Inflammatory macrophage treated with lipopolysaccharide for 4 hours (primary cell): ENCODE data around the gene PAQR4.
A peak's percentile ranks its signal among the peaks of the same experiment; 100 is the strongest.
"Not testable (repeated sequence)": the region's sequence is repeated elsewhere in the genome, so short reads cannot be mapped to it uniquely, and the experiment has no call there.

ENCODE experiments used
- DNase-seq: peaks from one replicate; pipeline ENCODE4 v3.0.0-alpha.2; 2020

Gene PAQR4

DNA sequence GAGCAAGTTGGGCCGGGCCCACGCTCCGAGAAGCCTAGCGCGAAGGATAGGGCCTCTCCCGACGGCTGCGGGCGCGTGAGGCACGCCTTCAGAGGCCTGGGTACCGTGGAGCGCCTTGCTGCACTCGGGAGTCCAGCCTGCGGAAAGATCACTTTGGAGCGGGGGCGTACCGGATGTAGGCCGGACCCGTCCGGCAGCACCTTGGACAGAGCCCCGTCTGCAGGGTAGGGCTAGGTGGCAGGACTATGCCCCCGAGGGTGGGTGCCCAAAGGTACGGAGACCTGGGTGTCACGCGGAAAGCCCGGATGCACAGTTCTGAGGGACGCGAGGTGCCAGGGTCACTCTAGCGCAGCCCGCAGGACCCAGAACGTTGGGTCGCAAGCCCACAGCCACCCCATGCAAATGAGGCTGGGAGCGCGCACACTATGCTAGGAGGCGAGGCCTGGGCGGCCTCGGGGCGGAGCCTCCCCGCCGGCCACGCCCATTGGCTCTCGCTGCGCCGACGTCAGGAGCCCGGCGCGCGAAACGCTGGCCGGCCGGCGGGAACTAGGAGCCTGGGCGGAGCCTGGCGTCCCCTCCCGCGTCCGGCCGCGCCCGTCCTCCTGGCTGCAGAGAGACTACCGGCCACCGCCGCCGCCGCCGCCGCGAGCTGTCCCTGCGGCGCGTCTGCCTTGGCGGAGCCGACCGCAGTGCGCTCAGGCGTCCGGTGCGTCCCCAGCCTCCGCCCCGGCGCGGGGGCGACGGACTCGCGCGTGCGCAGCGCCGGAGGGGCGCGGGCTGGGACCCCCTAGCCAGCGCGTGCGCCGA, at the start of gene PAQR4:
Gene PAQR4 (plus strand): TSS at position 611 of the 807 bp plus-strand sequence. CDS start 327 bp downstream, outside the sequence.
- peak; percentile 93 for DNase-seq

DNA sequence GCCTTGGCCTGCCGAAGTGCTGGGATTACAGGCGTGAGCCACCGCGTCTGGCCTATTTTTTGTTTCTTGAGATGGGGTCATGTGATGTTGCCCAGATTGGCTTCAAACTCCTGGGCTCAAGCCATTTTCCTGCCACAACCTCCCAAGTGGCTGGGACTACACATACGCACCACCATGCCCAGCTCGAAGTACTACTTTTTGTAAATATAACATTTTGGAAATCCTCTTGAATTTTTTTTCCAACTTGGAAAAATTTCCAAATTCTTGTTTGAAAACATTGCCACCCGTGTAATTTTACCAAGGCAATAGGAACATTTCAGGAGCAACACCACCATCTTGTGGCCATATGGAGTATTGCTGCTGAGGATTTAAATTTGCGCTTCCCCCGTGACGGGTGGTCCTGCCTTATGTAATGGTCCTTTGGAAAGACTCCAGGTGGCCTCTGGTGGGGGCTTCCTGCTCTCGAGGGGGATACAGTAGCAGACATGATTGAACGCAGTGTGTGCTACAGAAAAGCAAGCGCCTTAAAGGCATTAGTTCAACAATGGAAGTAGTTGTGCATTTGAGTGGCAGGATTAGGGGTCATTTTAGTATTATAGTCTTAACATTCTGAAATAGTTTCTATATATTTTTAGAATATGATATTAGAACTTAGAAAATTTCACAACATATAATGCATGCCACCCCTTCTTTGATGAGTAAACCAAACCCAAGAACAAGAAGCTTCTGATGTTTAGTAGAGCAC, 49.5 kb upstream of the PAQR4 start:
- DNase-seq = peak; percentile 50

DNA sequence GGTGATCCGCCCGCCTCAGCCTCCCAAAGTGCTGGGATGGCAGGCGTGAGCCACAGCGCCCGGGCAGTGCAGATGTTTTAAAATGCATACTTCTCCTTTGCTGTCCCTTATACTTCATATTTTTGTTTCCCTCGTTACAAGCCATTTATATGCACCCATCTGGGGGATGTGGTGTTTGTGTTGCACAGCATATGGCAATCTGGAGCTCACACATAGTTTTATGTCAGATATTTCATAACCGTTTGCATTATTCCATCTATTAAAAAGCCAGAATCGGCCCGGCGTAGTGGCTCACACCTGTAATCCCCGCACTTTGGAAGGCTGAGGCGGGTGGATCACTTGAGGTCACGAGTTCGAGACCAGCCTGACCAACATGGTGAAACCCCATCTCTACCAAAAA, 45.7 kb upstream of the PAQR4 start:
- no peak for DNase-seq

DNA sequence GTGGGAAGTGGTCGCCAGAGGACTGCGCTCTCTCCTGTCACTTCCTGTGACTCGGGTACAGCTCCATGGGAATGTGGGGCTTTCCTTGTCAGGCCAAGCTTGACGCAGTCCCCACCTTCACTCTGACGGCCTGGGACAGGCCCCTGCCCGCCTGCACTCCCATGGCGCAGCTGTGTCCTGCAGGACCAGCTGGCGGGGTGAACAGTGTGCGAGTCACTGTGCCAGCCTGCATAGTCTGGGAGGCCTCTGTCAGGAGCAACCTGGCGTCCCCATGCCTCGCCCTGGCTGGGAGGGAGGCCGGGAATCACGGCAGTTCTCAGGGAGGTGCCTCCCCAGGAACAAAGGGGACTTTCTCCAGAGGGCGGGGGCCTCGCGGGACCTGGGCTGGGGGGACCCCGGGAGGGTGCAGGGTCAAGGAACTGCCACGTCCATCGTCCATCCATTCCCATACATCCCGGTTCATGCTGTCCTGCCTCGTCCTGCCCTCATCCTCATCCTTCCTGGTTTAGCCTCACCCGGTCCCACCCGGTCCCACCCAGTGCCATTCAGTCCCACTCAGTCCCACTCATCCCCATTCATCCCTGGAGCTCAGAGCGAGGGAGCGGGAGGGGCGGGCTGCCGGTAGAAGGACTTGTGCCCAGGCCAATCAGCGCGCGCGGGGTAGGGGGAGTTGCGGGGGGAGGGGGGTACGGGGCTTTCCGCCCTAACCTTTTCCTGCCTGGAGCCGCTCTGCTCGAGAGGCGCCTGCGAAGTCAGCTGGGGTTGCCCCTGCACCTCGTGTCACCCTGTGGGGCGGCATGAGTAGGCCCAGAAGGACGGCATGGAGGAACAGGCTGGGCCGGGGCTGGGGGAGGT, 44.0 kb upstream of the PAQR4 start:
- DNase-seq = no peak

DNA sequence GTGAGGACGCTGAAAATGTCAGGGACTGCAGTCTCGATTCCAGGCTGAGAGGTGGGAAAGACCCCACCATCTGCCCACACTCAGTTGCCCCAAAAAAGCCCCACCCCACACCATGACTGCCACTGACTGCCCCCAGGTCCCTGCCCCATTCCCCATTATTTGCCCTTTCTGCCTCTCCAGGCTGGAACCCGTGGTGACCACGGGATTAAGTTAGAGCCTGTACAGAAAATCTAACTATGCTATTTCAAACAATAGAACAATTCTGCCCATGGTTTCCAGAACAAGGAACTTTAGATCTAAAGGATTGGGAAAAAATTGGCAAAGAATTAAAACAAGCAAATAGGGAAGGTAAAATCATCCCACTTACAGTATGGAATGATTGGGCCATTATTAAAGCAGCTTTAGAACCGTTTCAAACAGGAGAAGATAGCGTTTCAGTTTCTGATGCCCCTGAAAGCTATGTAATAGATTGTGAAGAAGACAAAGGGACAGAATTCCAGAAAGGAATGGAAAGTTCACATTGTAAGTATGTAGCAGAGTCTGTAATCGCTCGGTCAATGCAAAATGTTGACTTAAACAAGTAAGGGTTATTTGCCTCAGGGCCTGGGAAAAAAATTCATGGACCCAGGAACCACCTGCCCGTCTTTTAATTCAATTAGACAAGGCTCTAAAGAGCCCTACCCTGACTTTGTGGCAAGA, 43.0 kb upstream of the PAQR4 start:
- DNase-seq = no peak

DNA sequence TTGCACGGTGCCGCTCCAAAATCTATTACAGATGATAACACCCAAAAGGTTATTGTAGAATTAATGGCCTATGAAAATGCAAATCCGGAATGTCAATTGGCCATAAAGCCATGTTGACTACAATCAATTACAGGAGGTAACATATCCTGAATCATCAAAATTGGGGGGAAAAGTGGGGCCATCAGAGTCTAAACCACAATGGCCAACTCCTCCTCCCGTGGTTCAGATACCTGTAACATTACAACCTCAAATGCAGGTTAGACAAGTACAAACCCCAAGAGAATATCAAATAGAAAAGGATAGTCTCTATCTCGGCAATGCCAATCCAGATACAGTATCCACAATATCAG, 42.5 kb upstream of the PAQR4 start:
- no peak for DNase-seq

DNA sequence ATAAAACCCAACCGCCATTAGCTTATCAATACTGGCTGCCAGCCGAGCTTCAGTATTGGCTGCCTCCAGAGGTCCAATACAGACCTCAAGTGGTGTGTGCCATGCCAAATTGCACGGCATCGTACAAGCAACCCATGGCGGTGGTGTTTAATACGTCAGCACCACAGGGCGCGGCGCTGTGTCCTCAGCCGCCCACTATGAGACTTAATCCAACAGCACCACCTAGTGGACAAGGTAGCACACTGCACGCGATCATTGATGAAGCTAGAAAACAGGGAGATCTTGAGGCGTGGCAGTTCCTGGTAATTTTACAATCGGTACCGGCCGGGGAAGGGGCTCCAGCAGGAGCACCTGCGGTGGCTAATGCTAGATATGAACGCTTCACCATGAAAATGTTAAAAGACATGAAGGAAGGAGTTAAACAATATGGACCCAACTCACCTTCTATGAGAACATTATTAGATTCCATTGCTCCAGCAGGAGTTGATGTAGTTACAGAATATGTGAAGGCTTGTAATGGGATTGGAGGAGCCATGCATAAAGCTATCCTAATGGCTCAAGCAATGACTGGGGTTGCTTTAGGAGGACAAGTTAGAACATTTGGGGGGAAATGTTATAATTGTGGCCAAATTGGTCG, 42.0 kb upstream of the PAQR4 start:
- peak; percentile 92 for DNase-seq

DNA sequence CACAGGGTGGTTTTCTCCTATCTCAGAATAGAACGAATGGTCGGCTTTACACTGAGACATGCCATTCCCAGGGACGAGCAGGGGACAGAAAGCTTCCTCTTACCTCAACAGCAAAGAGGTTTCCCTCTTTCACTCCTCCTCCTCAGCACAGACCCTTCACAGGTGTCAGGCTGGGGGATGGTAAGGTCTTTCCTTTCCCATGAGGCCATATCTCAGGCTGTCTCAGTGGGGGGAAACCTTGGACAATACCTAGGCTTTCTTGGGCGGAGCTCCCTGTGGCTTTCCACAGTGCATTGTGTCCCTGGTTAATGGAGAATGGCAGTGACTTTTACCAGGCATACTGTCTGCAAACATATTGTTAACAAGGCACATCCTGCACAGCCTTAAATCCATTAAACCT, 41.0 kb upstream of the PAQR4 start:
- not testable (repeated sequence) for DNase-seq

DNA sequence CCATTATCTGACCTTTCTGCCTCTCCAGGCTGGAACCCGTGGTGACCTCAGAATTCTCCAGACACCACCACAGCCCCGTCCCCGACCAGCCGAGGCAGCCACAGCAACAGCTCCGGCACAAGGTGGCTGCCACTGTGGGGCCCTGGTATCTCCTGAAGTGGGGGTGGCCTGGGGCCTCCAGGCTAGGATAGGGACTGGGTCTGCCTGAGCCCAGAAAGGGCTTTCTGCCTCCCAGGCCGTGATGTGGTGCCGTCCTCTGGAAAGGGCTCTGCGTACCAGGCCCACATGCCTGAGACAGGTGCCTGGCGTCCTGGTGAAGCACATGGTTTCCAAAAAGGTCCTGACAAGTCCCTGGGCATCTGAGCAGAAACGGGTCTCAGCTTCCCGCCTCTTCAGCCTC, 40.4 kb upstream of the PAQR4 start:
- no peak for DNase-seq

DNA sequence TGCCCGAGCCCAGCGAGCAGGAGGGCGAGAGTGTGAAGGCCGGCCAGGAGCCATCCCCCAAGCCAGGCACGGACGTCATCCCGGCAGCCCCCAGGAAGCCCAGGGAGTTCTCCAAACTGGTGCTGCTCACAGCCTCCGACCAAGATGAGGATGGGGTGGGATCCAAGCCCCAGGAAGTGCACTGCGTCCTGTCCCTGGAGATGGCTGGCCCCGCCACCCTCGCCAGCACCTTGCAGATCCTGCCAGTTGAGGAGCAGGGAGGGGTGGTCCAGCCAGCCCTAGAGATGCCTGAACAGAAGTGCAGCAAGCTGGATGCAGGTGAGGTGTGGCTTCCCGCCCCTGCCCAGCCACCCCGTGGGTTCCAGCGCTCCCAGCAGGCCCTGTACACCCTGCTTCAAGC, 39.5 kb upstream of the PAQR4 start:
- no peak for DNase-seq

DNA sequence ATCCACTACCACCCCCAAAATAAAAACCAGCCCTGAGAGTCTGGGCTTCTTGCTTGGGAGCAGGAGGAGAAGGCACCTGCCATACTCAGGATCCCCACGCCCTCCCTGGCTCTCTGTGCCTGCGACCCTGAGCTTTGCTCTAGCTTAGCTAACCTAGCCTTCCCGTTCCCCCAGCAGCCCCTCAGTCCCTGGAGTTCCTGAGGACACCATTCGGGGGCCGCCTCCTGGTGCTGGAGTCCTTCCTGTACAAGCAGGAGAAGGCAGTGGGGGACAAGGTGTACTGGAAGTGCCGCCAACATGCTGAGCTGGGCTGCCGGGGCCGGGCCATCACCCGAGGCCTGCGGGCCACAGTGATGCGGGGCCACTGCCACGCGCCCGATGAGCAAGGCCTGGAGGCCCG, 38.9 kb upstream of the PAQR4 start:
- no peak for DNase-seq

DNA sequence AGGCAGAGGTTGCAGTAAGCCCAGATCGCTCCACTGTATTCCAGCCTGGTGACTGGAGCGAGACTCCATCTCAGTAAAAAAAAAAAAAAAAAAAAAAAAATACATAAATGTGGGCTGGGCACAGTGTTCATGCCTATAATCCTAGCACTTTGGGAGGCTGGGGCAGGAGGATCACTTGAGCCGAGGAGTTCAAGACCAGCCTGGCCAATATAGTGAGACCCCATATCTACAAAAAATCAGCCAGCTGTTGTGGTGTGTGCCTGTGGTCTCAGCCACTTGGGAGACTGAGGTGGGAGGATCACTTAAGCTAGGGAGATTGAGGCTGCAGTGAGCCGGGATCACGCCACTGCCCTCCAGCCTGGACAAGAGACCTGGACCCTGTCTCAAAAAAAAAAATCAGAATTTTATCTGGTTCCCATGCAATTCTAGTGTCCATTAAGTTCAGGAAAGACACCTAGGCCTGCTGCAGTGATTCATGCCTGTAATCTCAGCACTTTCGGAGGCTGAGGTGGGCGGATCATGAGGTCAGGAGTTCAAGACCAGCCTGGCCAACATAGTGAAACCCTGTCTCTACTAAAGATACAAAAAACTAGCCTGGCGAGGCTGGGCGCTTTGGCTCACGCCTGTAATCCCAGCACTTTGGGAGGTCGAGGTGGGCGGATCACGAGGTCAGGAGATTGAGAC, 37.8 kb upstream of the PAQR4 start:
- DNase-seq = not testable (repeated sequence)

DNA sequence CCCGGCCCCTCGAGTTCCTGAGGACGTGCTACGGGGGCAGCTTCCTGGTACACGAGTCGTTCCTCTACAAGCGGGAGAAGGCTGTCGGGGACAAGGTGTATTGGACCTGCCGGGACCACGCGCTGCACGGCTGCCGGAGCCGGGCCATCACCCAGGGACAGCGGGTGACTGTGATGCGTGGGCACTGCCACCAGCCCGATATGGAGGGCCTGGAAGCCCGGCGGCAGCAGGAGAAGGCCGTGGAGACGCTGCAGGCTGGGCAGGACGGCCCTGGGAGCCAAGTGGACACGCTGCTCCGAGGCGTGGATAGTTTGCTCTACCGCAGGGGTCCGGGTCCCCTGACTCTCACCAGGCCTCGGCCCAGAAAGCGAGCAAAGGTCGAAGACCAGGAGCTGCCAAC, 36.0 kb upstream of the PAQR4 start:
- no peak for DNase-seq

DNA sequence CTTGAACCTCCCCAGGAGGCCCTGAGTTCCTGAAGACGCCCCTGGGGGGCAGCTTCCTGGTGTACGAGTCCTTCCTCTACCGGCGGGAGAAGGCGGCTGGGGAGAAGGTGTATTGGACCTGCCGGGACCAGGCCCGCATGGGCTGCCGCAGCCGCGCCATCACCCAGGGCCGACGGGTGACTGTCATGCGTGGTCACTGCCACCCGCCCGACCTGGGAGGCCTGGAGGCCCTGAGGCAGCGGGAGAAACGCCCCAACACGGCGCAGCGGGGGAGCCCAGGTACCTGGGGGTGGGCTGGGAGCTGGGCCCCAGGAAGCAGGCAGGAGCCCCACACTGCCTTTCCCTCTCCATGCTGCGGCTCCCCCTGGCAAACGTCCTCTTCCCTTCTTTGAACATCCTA, 35.4 kb upstream of the PAQR4 start:
- no peak for DNase-seq

DNA sequence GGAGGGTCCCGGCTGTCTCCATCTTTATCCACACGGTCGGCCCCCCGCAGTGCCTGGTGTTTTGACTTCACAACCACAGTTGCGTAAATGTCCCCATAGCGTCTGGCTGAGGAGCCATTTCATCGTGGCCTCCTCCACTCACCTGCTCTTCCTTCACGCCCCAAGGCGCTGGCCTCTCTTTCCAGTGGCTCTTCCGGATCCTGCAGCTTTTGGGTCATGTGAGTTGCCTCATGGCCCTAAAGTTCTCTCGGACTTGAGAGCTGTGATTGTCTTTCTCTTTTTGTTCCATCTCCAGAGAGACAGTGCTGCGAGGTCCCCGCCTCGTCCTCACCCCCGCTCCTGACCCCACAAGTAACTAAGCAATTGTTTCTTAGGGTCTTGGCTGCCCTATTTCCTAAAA, 34.7 kb upstream of the PAQR4 start:
- no peak for DNase-seq

DNA sequence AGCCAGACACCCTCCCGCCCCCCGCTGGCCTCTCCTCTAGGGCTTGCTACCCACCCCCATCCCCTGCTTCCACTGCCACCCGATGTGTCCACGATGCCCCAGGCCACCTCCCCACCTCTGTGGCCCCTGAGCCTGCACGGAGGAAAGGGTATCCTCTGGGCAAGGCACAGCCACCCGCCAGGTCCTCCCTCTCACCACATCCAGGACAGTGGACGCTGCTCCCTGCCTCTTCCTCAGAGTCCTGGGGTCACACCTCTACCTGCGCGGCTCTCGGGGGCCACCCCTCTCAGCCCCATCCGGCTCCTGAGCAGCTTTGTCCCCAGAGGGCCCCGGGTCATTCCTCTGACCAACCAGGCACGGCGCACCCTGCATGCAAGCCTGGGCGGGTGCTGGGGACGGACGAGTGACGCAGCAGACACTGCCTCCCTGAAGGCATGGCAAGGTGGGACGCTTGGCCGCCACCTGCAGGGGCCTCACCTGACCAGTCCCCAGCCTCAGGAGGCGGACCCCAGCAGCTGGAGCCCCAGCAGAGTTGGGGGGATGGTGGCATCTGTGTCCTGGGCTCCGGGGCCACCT, 32.6 kb upstream of the PAQR4 start:
- DNase-seq = no peak

DNA sequence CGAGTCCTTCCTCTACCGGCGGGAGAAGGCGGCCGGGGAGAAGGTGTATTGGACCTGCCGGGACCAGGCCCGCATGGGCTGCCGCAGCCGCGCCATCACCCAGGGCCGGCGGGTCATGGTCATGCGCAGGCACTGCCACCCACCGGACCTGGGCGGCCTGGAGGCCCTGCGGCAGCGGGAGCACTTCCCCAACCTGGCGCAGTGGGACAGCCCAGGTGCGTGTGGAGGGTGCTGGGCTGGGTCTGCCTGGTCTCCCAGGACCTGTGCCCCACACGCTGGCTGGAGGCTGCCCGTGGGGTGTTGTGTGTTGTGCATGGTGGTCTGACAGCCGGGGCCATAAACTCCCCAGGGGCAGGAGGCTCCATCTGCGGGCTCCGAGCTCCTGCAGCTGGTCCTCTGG, 32.0 kb upstream of the PAQR4 start:
- DNase-seq = no peak

DNA sequence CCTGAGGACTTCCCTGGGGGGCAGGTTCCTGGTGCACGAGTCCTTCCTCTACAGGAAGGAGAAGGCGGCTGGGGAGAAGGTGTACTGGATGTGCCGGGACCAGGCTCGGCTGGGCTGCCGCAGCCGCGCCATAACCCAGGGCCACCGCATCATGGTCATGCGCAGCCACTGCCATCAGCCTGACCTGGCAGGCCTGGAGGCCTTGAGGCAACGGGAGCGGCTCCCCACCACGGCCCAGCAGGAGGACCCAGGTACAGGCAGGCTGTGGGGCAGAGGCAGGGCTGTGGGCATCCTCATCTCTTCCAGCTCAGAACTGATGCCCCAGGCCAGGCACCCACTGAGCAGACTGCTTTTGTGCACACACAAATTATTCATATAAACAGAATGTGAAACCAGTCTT, 30.9 kb upstream of the PAQR4 start:
- no peak for DNase-seq

DNA sequence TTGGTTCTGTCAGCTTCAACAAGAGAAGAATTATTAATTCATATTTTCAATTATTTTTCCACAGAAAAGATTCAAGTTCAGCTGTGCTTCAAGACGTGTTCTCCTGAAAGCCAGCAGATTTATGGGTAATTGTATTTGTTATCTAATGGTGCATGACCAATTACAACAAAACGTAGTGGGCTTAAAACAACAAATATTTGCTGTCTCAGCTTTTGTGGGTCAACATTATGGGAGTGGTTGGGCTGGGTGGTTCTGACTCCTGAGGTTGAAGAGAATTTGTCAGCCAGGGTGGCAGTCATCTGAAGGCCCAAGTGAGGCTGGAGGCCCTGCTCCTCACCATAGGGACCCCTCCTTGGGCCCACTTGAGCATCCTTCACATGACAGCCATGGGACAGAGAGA, 29.2 kb upstream of the PAQR4 start:
- DNase-seq = no peak

DNA sequence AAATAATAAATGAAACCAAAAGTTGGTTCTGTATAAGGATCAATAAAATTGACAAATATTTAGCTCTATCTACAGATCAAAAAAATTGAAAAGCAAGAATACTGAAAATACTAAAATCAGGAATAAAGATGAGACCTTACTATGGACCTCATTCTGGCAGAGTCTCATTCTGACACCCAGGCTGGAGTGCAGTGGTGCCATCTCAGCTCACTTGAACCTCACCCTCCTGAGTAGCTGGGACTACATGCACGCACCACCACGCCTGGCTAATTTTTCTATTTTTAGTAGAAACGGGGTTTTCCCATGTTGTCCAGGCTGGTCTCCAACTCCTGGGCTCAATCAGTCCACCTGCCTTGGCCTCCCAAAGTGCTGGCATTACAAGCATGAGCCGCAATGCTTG, 27.1 kb upstream of the PAQR4 start:
- DNase-seq = no peak

DNA sequence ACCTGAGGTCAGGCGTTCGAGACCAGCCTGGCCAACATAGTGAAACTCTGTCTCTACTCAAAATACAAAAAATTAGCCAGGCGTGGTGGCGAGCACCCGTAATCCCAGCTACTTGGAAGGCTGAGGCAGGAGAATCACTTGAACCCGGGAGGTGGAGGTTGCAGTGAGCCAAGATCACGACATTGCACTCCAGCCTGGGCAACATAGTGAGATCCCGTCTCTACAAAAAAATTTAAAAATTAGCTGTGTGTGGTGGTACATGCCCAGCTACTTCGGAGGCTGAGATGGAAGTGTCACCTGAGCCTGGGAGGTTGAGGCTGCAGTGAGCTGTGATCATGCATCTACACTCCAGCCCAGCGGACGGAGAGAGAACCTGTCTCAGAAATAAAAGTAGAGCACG, 25.4 kb upstream of the PAQR4 start:
- not testable (repeated sequence) for DNase-seq
